ENCODE data around the gene ATG3.

The ATG3 gene

GRCh38 chr3:112579232-112579631 is 17.5 kb upstream of the ATG3 start:
- H3K14ac ChIP-seq (ENCODE audit: low read length in 2 of 2): no peak overlapping the region
- 95% methylated on average over 3 of the region's 3 CpGs for WGBS
- no peaks in the 10 kb centered on the region for H3K4me1 ChIP-seq (ENCODE audit: control insufficient read depth, insufficient read depth, low read depth, low read length)
- H2BK12ac ChIP-seq (ENCODE audit: low read length in 2 of 2): no peak overlapping the region
- no peak overlapping the region for H2BK120ac ChIP-seq (ENCODE audit: low read depth, low read length)
- H3K79me1 ChIP-seq (replicated peaks; ENCODE audit: low read length, poor library complexity, severe bottlenecking): peaks cover 3% of the 10 kb centered on the region
- no peak overlapping the region for H2AK5ac ChIP-seq (ENCODE audit: low read length, severe bottlenecking)
- no peak overlapping the region for H3K4me3 ChIP-seq (ENCODE audit: insufficient read depth in 1 of 2, low read depth in 1 of 2, low read length in 2 of 2)
- no peaks in the 10 kb centered on the region for H3K27me3 ChIP-seq (ENCODE audit: control insufficient read depth in 1 of 2, insufficient read depth in 1 of 2, low read length in 2 of 2)
- H3K23ac ChIP-seq (ENCODE audit: low read length in 2 of 2): no peak overlapping the region
- H3K27ac ChIP-seq (ENCODE audit: low read length, poor library complexity, severe bottlenecking): no peak overlapping the region
- no peak overlapping the region for H3K4me2 ChIP-seq (ENCODE audit: low read length, poor library complexity, severe bottlenecking)
- H3K9me3 ChIP-seq (ENCODE audit: control insufficient read depth, low read length): no peaks in the 10 kb centered on the region
- no peak overlapping the region for H3K18ac ChIP-seq (ENCODE audit: low read depth in 1 of 2, low read length in 2 of 2)
- DNase-seq: no peak
- H4K8ac ChIP-seq (ENCODE audit: low read length): no peak overlapping the region
- H3K36me3 ChIP-seq (ENCODE audit: control insufficient read depth in 1 of 2, insufficient read depth in 2 of 2, low read depth in 1 of 2, low read length in 2 of 2): peaks cover 0 to 48% of the 10 kb centered on the region in 2 experiments
- H4K91ac ChIP-seq (ENCODE audit: low read length): no peak overlapping the region
- H3K9ac ChIP-seq (ENCODE audit: low read length): peak overlapping the region; percentile 82
- H2AFZ ChIP-seq (ENCODE audit: low read depth, low read length): no peak overlapping the region
- H2BK15ac ChIP-seq (ENCODE audit: low read depth, poor library complexity, severe bottlenecking): no peak overlapping the region
- H3K4ac ChIP-seq (ENCODE audit: low read depth in 1 of 2, low read length in 2 of 2): no peak overlapping the region
- no peak overlapping the region for H2BK5ac ChIP-seq (ENCODE audit: low read depth, low read length, poor library complexity, severe bottlenecking)

DNA sequence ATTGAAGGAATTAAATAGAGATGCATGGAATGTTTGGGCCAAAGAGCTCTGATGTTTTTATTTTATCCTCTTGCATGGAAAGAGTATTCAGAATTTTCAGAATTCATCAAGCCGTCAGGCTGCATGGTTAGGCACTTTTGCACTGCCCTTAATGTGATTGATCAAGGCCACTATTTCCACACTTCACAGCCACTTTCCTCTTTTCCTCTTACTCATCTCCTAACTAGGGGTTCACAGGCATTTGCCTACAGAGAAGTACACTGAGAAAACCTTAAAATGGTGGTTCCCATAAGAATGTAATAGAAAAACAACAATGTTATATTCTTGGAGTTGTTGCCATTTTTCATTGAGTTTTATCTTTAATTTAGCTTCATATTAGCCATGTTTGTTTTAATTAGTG is 10.9 kb upstream of the ATG3 start:
- H2BK12ac ChIP-seq (ENCODE audit: low read length in 2 of 2): no peak overlapping the region
- H3K9ac ChIP-seq (ENCODE audit: low read length): no peak overlapping the region
- no peak overlapping the region for H4K8ac ChIP-seq (ENCODE audit: low read length)
- H3K27me3 ChIP-seq (ENCODE audit: control insufficient read depth in 1 of 2, insufficient read depth in 1 of 2, low read length in 2 of 2): no peaks in the 10 kb centered on the region
- H3K27ac ChIP-seq (ENCODE audit: low read length, poor library complexity, severe bottlenecking): no peak overlapping the region
- peaks cover 3% of the 10 kb centered on the region for H3K79me1 ChIP-seq (replicated peaks; ENCODE audit: low read length, poor library complexity, severe bottlenecking)
- no peak overlapping the region for H3K4ac ChIP-seq (ENCODE audit: low read depth in 1 of 2, low read length in 2 of 2)
- H2AK5ac ChIP-seq (ENCODE audit: low read length, severe bottlenecking): no peak overlapping the region
- no peak overlapping the region for H2AFZ ChIP-seq (ENCODE audit: low read depth, low read length)
- peaks cover 3 to 57% of the 10 kb centered on the region in 2 experiments for H3K36me3 ChIP-seq (ENCODE audit: control insufficient read depth in 1 of 2, insufficient read depth in 2 of 2, low read depth in 1 of 2, low read length in 2 of 2)
- H3K18ac ChIP-seq (ENCODE audit: low read depth in 1 of 2, low read length in 2 of 2): no peak overlapping the region
- no peak overlapping the region for H4K91ac ChIP-seq (ENCODE audit: low read length)
- H3K23ac ChIP-seq (ENCODE audit: low read length in 2 of 2): no peak overlapping the region
- H3K14ac ChIP-seq (ENCODE audit: low read length in 2 of 2): no peak overlapping the region
- no peak overlapping the region for H2BK15ac ChIP-seq (ENCODE audit: low read depth, poor library complexity, severe bottlenecking)
- H2BK5ac ChIP-seq (ENCODE audit: low read depth, low read length, poor library complexity, severe bottlenecking): no peak overlapping the region
- no peak overlapping the region for H3K4me2 ChIP-seq (ENCODE audit: low read length, poor library complexity, severe bottlenecking)
- H3K4me3 ChIP-seq (ENCODE audit: insufficient read depth in 1 of 2, low read depth in 1 of 2, low read length in 2 of 2): no peak overlapping the region
- DNase-seq: no peak
- H3K9me3 ChIP-seq (ENCODE audit: control insufficient read depth, low read length): no peaks in the 10 kb centered on the region
- WGBS: 100% methylated on average over 1 of the region's 1 CpG
- H3K4me1 ChIP-seq (ENCODE audit: control insufficient read depth, insufficient read depth, low read depth, low read length): no peaks in the 10 kb centered on the region
- no peak overlapping the region for H2BK120ac ChIP-seq (ENCODE audit: low read depth, low read length)

DNA sequence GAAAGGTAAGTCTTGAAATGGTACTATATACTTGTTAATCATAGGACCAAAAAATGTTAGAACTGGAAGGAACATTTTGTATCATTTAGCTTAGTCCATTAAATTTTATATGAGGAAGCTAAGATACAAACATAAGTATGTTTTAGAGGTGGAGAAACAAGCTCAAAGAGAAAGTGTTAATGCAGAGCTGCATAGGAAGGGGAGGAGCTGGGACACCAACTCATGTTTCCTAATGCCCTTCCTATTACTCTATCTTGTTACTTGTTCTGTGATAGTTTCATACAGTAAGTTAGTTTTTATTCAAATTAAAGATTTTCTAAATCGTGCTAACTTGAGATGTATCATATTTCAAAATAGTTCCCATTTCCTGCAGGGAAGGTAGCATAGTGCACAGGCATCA is 7.5 kb upstream of the ATG3 start:
- no peak overlapping the region for H2BK12ac ChIP-seq (ENCODE audit: low read length in 2 of 2)
- H3K4me1 ChIP-seq (ENCODE audit: control insufficient read depth, insufficient read depth, low read depth, low read length): no peaks in the 10 kb centered on the region
- H3K79me1 ChIP-seq (replicated peaks; ENCODE audit: low read length, poor library complexity, severe bottlenecking): peaks cover 5% of the 10 kb centered on the region
- H3K27me3 ChIP-seq (ENCODE audit: control insufficient read depth in 1 of 2, insufficient read depth in 1 of 2, low read length in 2 of 2): no peaks in the 10 kb centered on the region
- no peak for DNase-seq
- H3K4ac ChIP-seq (ENCODE audit: low read depth in 1 of 2, low read length in 2 of 2): no peak overlapping the region
- no peak overlapping the region for H2AK5ac ChIP-seq (ENCODE audit: low read length, severe bottlenecking)
- no peak overlapping the region for H2BK5ac ChIP-seq (ENCODE audit: low read depth, low read length, poor library complexity, severe bottlenecking)
- no peaks in the 10 kb centered on the region for H3K9me3 ChIP-seq (ENCODE audit: control insufficient read depth, low read length)
- peaks cover 3 to 75% of the 10 kb centered on the region in 2 experiments for H3K36me3 ChIP-seq (ENCODE audit: control insufficient read depth in 1 of 2, insufficient read depth in 2 of 2, low read depth in 1 of 2, low read length in 2 of 2)
- H3K9ac ChIP-seq (ENCODE audit: low read length): no peak overlapping the region
- H2AFZ ChIP-seq (ENCODE audit: low read depth, low read length): no peak overlapping the region
- no peak overlapping the region for H3K18ac ChIP-seq (ENCODE audit: low read depth in 1 of 2, low read length in 2 of 2)
- no peak overlapping the region for H4K8ac ChIP-seq (ENCODE audit: low read length)
- H3K23ac ChIP-seq (ENCODE audit: low read length in 2 of 2): no peak overlapping the region
- no peak overlapping the region for H3K4me3 ChIP-seq (ENCODE audit: insufficient read depth in 1 of 2, low read depth in 1 of 2, low read length in 2 of 2)
- no peak overlapping the region for H3K27ac ChIP-seq (ENCODE audit: low read length, poor library complexity, severe bottlenecking)
- no peak overlapping the region for H3K14ac ChIP-seq (ENCODE audit: low read length in 2 of 2)
- no peak overlapping the region for H3K4me2 ChIP-seq (ENCODE audit: low read length, poor library complexity, severe bottlenecking)
- H2BK15ac ChIP-seq (ENCODE audit: low read depth, poor library complexity, severe bottlenecking): no peak overlapping the region
- WGBS: no CpG with 5 or more reads among the region's 1 CpG
- no peak overlapping the region for H2BK120ac ChIP-seq (ENCODE audit: low read depth, low read length)
- no peak overlapping the region for H4K91ac ChIP-seq (ENCODE audit: low read length)

- 89% methylated on average over 2 of the region's 2 CpGs for WGBS
- Histone ChIP-seq H3K4ac (ENCODE audit: low read depth in 1 of 2, low read length in 2 of 2) (no peak overlapping the region), H3K9me3 (ENCODE audit: control insufficient read depth, low read length) (no peaks in the 10 kb centered on the region), H2AK5ac (ENCODE audit: low read length, severe bottlenecking) (no peak overlapping the region), H3K79me1 (replicated peaks; ENCODE audit: low read length, poor library complexity, severe bottlenecking) (peaks cover 8% of the 10 kb centered on the region), H3K18ac (ENCODE audit: low read depth in 1 of 2, low read length in 2 of 2) (no peak overlapping the region), H2BK15ac (ENCODE audit: low read depth, poor library complexity, severe bottlenecking) (no peak overlapping the region), H2AFZ (ENCODE audit: low read depth, low read length) (no peak overlapping the region), H3K14ac (ENCODE audit: low read length in 2 of 2) (no peak overlapping the region), H3K4me2 (ENCODE audit: low read length, poor library complexity, severe bottlenecking) (no peak overlapping the region), H2BK5ac (ENCODE audit: low read depth, low read length, poor library complexity, severe bottlenecking) (no peak overlapping the region), H3K36me3 (ENCODE audit: control insufficient read depth in 1 of 2, insufficient read depth in 2 of 2, low read depth in 1 of 2, low read length in 2 of 2) (peaks cover 3 to 69% of the 10 kb centered on the region in 2 experiments), H3K4me1 (ENCODE audit: control insufficient read depth, insufficient read depth, low read depth, low read length) (no peaks in the 10 kb centered on the region), H3K23ac (ENCODE audit: low read length in 2 of 2) (no peak overlapping the region), H3K27ac (ENCODE audit: low read length, poor library complexity, severe bottlenecking) (no peak overlapping the region), H3K4me3 (ENCODE audit: insufficient read depth in 1 of 2, low read depth in 1 of 2, low read length in 2 of 2) (no peak overlapping the region), H4K91ac (ENCODE audit: low read length) (no peak overlapping the region), H4K8ac (ENCODE audit: low read length) (no peak overlapping the region), H2BK120ac (ENCODE audit: low read depth, low read length) (no peak overlapping the region), H2BK12ac (ENCODE audit: low read length in 2 of 2) (no peak overlapping the region), H3K27me3 (ENCODE audit: control insufficient read depth in 1 of 2, insufficient read depth in 1 of 2, low read length in 2 of 2) (no peaks in the 10 kb centered on the region), H3K9ac (ENCODE audit: low read length) (no peak overlapping the region)
- no peak for DNase-seq
Observed at GRCh38 chr3:112568642-112569041, 6.9 kb upstream of the ATG3 start.
